H1 (cell line): Measurements from ENCODE around the gene TSR3. TPM values are rescaled to one million over a fixed set of nuclear protein-coding genes. Genes with fewer than 3 reads are reported as not detected.

Experiments used
- BACH1 ChIP-seq: IDR thresholded peaks from 2 replicates; pipeline ENCODE4 v1.6.1; 2012; ENCODE audit warnings: low read length, improper control_type of control experiment
- CEBPB ChIP-seq: IDR thresholded peaks from 2 replicates; pipeline ENCODE4 v1.6.1; 2012; ENCODE audit warnings: low read depth, low read length
- CHD2 ChIP-seq: IDR thresholded peaks from 2 replicates; pipeline ENCODE4 v1.6.1; 2012; ENCODE audit warnings: low read length, improper control_type of control experiment
- HDAC2 ChIP-seq, 2 experiments: fragments of 300-600 bp in 1 of 2; sonication (generic) in 1 of 2; IDR thresholded peaks; 2 replicates each; pipeline ENCODE4 v1.6.1; 2011 to 2012; ENCODE audit warnings: low read depth in 2 of 2, low read length in 2 of 2, mild to moderate bottlenecking in 2 of 2, moderate library complexity in 2 of 2, borderline replicate concordance in 1 of 2, inconsistent platforms in 1 of 2
- RBBP5 ChIP-seq: IDR thresholded peaks from 2 replicates; pipeline ENCODE4 v1.7.1; 2012; ENCODE audit warnings: low read depth, mild to moderate bottlenecking, inconsistent platforms, low read length, moderate library complexity, borderline replicate concordance
- RXRA ChIP-seq: IDR thresholded peaks from 2 replicates; pipeline ENCODE4 v1.6.1; 2011; ENCODE audit warnings: low read depth, mild to moderate bottlenecking, low read length, moderate library complexity; ENCODE audit not compliant: insufficient read depth
- SRF ChIP-seq: IDR thresholded peaks from 2 replicates; pipeline ENCODE4 v1.6.1; 2011; ENCODE audit warnings: mild to moderate bottlenecking, low read depth, low read length, moderate library complexity
- TAF1 ChIP-seq: IDR thresholded peaks from 2 replicates; pipeline ENCODE4 v1.6.1; 2011; ENCODE audit warnings: mild to moderate bottlenecking, low read depth, low read length
- TEAD4 ChIP-seq: IDR thresholded peaks from 2 replicates; pipeline ENCODE4 v1.6.1; 2012; ENCODE audit warnings: low read depth, low read length, inconsistent platforms, mixed read lengths
- polyA plus RNA-seq, 7 experiments: library from polyadenylated mRNA; depleted of rRNA in 3 of 7; stranded (reverse) in 5 of 7; unstranded in 2 of 7; fragments of >200 nt in 5 of 7; fragments of 200-250 nt in 2 of 7; gene quantifications; 1 replicate in 5 of 7; 2 replicates in 1 of 7; 4 replicates in 1 of 7; pipeline versions ENCODE4 v1.2.1 to v1.2.3, GENCODE V29; 2011 to 2013; ENCODE audit warnings: missing spikeins in 2 of 7, mixed read lengths in 2 of 7
- total RNA-seq: library from RNA; stranded (reverse); fragmentation: NEBNext Ultra II Directional; extraction: Animal tissue kit (Norgen Biotek cat#: 25700); gene quantifications from 2 replicates; pipeline ENCODE4 v1.2.1, GENCODE V29; 2021
- TF ChIP-seq, protein P1 (sequence below): IDR thresholded peaks from 2 replicates; pipeline ENCODE4 v1.6.1; 2012; ENCODE audit warnings: inconsistent platforms
- TF ChIP-seq, protein P2 (sequence below): IDR thresholded peaks from 2 replicates; pipeline ENCODE4 v1.6.1; 2012; ENCODE audit warnings: inconsistent platforms

Gene TSR3
- total and polyA plus RNA-seq, 2 of the 8 experiments (the other 6 are each of a cell fraction or from before 2014, with no cell fraction given): 43.1 to 52.3 TPM

DNA sequence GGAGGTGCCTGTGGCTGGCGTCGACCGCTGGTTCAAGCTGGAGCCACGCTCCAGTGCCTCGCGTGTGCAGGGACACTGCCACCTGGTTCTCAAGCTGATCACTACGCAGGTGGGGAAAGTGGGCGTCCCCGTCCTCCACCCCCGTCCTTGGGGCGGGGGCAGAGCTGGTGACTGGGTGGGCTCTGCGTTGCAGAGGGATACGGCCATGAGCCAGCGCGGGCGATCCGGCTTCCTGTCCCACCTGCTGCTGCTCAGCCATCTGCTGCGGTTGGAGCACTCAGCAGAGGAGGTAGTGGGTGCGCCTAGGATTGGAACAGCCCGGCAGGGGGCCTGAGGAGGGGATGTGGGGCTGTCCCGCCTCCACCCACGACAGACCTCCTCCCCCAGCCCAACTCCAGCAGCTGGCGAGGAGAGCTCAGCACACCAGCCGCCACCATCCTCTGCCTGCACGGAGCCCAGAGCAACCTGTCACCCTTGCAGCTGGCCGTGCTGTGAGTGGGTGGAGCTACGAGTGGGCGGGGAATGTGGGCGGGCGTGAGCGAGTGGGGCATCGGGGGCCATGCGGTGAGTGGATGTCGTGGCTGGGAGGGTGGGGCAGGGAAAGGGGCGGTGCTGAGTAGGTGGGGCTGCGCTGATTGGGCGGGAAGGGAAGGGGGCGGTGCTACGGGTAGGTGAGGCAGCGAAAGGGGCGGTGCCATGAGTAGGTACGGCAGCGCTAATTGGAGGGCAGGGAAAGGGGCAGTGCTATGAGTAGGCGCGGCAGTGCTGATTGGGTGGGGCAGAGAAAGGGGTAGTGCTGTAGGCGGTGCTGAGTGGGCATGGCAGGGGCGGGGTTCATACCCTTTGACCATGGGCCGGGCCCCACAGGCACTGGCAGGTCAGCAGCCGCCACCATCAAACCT, 8.9 kb downstream of the TSR3 start (continued):
- TF ChIP-seq, protein P1, sequence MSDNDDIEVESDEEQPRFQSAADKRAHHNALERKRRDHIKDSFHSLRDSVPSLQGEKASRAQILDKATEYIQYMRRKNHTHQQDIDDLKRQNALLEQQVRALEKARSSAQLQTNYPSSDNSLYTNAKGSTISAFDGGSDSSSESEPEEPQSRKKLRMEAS: peak; percentile 45; the same call in 1 of the 2 replicates
- TF ChIP-seq CEBPB (no peak), CHD2 (peak; percentile 56), HDAC2 (IDR thresholded peaks at IDR 0.05; ENCODE audit: borderline replicate concordance in 1 of 2, low read depth in 2 of 2, low read length in 2 of 2) (peak in 1 of 2 experiments; percentile 82; a peak in 1 of 4 replicates), TEAD4 (peak; percentile 80), RBBP5 (no peak), BACH1 (peak; percentile 73; the same call in 1 of the 2 replicates), SRF (no peak), RXRA (no peak), TAF1 (no peak)
- TF ChIP-seq, protein P2, sequence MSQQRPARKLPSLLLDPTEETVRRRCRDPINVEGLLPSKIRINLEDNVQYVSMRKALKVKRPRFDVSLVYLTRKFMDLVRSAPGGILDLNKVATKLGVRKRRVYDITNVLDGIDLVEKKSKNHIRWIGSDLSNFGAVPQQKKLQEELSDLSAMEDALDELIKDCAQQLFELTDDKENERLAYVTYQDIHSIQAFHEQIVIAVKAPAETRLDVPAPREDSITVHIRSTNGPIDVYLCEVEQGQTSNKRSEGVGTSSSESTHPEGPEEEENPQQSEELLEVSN: 0 out of 2 replicates have a peak, but pooled peaks have one; percentile 28
